CD4-positive, alpha-beta T cell treated with Interleukin-4 for 4 hours (primary cell): ENCODE data around the gene PSEN1.

Experiments used
- DNase-seq: peaks from one replicate; pipeline ENCODE4 v3.0.0-alpha.2; 2020

The PSEN1 gene

GRCh38 chr14:73136387-73137225 lies at the start of gene PSEN1:
Gene PSEN1, plus strand, starts transcription at chr14:73136507. Its CDS starts 11,513 bp downstream, at chr14:73148020.
- peak; percentile 96 for DNase-seq

GRCh38 chr14:73091044-73091443 lies 45.3 kb upstream of the PSEN1 start:
- no peak for DNase-seq

GRCh38 chr14:73097421-73097820 lies 38.9 kb upstream of the PSEN1 start:
- DNase-seq, result no peak

- DNase-seq, result no peak
Observed at GRCh38 chr14:73100334-73100733, 36.0 kb upstream of the PSEN1 start.

GRCh38 chr14:73102806-73103497 lies 33.4 kb upstream of the PSEN1 start:
- no peak for DNase-seq

- no peak for DNase-seq
Observed at GRCh38 chr14:73105050-73105449, 31.3 kb upstream of the PSEN1 start.

GRCh38 chr14:73105727-73106126 lies 30.6 kb upstream of the PSEN1 start:
- no peak for DNase-seq

- no peak for DNase-seq
Observed at GRCh38 chr14:73116079-73116665, 20.1 kb upstream of the PSEN1 start.

- no peak for DNase-seq
Observed at GRCh38 chr14:73124180-73124894, 12.0 kb upstream of the PSEN1 start.

- DNase-seq, result no peak
Observed at GRCh38 chr14:73125169-73125588, 11.1 kb upstream of the PSEN1 start.

- DNase-seq, result no peak
Observed at GRCh38 chr14:73125746-73126145, 10.6 kb upstream of the PSEN1 start.

- DNase-seq, result no peak
Observed at GRCh38 chr14:73133795-73134194, 2.5 kb upstream of the PSEN1 start.

- no peak for DNase-seq
Observed at GRCh38 chr14:73136085-73136386, 271 bp upstream of the PSEN1 start.

GRCh38 chr14:73140811-73141323 lies 4.6 kb downstream of the PSEN1 start:
- no peak for DNase-seq

- no peak for DNase-seq
Observed at GRCh38 chr14:73142216-73142615, 5.9 kb downstream of the PSEN1 start.

GRCh38 chr14:73143003-73143402 lies 6.7 kb downstream of the PSEN1 start:
- DNase-seq, result no peak

GRCh38 chr14:73143617-73144016 lies 7.3 kb downstream of the PSEN1 start:
- no peak for DNase-seq

- no peak for DNase-seq
Observed at GRCh38 chr14:73145371-73145770, 9.1 kb downstream of the PSEN1 start.

GRCh38 chr14:73146111-73146510 lies 9.8 kb downstream of the PSEN1 start:
- DNase-seq, result no peak

- DNase-seq, result no peak
Observed at GRCh38 chr14:73149753-73150152, 13.4 kb downstream of the PSEN1 start.

GRCh38 chr14:73153272-73153671 lies 17.0 kb downstream of the PSEN1 start:
- no peak for DNase-seq

GRCh38 chr14:73162251-73162650 lies 25.9 kb downstream of the PSEN1 start:
- no peak for DNase-seq

- no peak for DNase-seq
Observed at GRCh38 chr14:73166399-73166798, 30.1 kb downstream of the PSEN1 start.
